H9 (cell line): Measurements from ENCODE around the gene LGALS7. TPM values are rescaled to one million over a fixed set of nuclear protein-coding genes. Genes with fewer than 3 reads are reported as not detected.

Experiments used
- DNase-seq: peaks from one replicate; pipeline ENCODE4 v3.0.0-alpha.2; 2017
- H2AFZ ChIP-seq: one replicate; pipeline ENCODE4 v1.6.1; 2013; ENCODE audit warnings: mild to moderate bottlenecking, low read length, control low read depth, moderate library complexity
- H2AK5ac ChIP-seq: 2 replicates; pipeline ENCODE4 v1.6.1; 2013; ENCODE audit warnings: low read length, control low read depth, mixed read lengths; ENCODE audit not compliant: insufficient read length
- H2BK120ac ChIP-seq: one replicate; pipeline ENCODE4 v1.6.1; 2013; ENCODE audit warnings: low read depth, mild to moderate bottlenecking, low read length, control low read depth, inconsistent platforms; ENCODE audit not compliant: poor library complexity, severe bottlenecking
- H2BK12ac ChIP-seq: 2 replicates; pipeline ENCODE4 v1.6.1; 2013; ENCODE audit warnings: low read length, control low read depth, mixed read lengths, low read depth; ENCODE audit not compliant: insufficient read length
- H2BK15ac ChIP-seq: 2 replicates; pipeline ENCODE4 v1.6.1; 2013; ENCODE audit warnings: low read depth, low read length, control low read depth
- H2BK20ac ChIP-seq: one replicate; pipeline ENCODE4 v1.6.1; 2013; ENCODE audit warnings: low read depth, mild to moderate bottlenecking, low read length, control low read depth, inconsistent platforms; ENCODE audit not compliant: poor library complexity, severe bottlenecking
- H2BK5ac ChIP-seq: 2 replicates; pipeline ENCODE4 v1.6.1; 2013; ENCODE audit warnings: low read length, control low read depth, mixed read lengths; ENCODE audit not compliant: insufficient read length
- H3K14ac ChIP-seq: 2 replicates; pipeline ENCODE4 v1.6.1; 2013; ENCODE audit warnings: low read length, control low read depth; ENCODE audit not compliant: insufficient read depth
- H3K18ac ChIP-seq: 2 replicates; pipeline ENCODE4 v1.6.1; 2013; ENCODE audit warnings: low read depth, mild to moderate bottlenecking, mixed read lengths, low read length, control low read depth; ENCODE audit not compliant: insufficient read length
- H3K23ac ChIP-seq: 2 replicates; pipeline ENCODE4 v1.6.1; 2013; ENCODE audit warnings: low read length, control low read depth, mixed read lengths, low read depth; ENCODE audit not compliant: insufficient read length
- H3K23me2 ChIP-seq: 2 replicates; pipeline ENCODE4 v1.6.1; 2013; ENCODE audit warnings: low read depth, mild to moderate bottlenecking, mixed read lengths, low read length, control low read depth; ENCODE audit not compliant: insufficient read length, poor library complexity, severe bottlenecking
- H3K27ac ChIP-seq: 2 replicates; pipeline ENCODE4 v1.5.1; 2013; ENCODE audit warnings: low read length, control low read depth, mixed read lengths, low read depth; ENCODE audit not compliant: insufficient read length
- H3K27me3 ChIP-seq: 2 replicates; pipeline ENCODE4 v1.6.1; 2013; ENCODE audit warnings: low read length, control low read depth, inconsistent platforms; ENCODE audit not compliant: insufficient read depth
- H3K4ac ChIP-seq: 2 replicates; pipeline ENCODE4 v1.6.1; 2013; ENCODE audit warnings: low read depth, mild to moderate bottlenecking, control low read depth, inconsistent platforms, low read length, moderate library complexity
- H3K4me1 ChIP-seq: 2 replicates; pipeline ENCODE4 v1.6.1; 2013; ENCODE audit warnings: low read length, control low read depth, inconsistent platforms; ENCODE audit not compliant: insufficient read depth
- H3K4me2 ChIP-seq: 2 replicates; pipeline ENCODE4 v1.6.1; 2013; ENCODE audit warnings: low read length, control low read depth, mixed read lengths; ENCODE audit not compliant: insufficient read length, insufficient read depth
- H3K56ac ChIP-seq: 2 replicates; pipeline ENCODE4 v1.6.1; 2013; ENCODE audit warnings: low read depth, mild to moderate bottlenecking, mixed read lengths, low read length, control low read depth; ENCODE audit not compliant: insufficient read length
- H3K79me1 ChIP-seq: 2 replicates; pipeline ENCODE4 v1.6.1; 2013; ENCODE audit warnings: low read depth, mild to moderate bottlenecking, moderate library complexity, low read length, control low read depth, inconsistent platforms; ENCODE audit not compliant: insufficient read depth, poor library complexity, severe bottlenecking
- H3K79me2 ChIP-seq: 2 replicates; pipeline ENCODE4 v1.6.1; 2013; ENCODE audit warnings: low read length, control low read depth, inconsistent platforms; ENCODE audit not compliant: insufficient read depth
- H3K9ac ChIP-seq: 2 replicates; pipeline ENCODE4 v1.6.1; 2013; ENCODE audit warnings: low read length, control low read depth, mixed read lengths; ENCODE audit not compliant: insufficient read length; ENCODE audit errors: extremely low read depth
- H3K9me3 ChIP-seq: one replicate; pipeline ENCODE4 v1.6.1; 2013; ENCODE audit warnings: low read depth, low read length, inconsistent platforms; ENCODE audit not compliant: control insufficient read depth
- H3T11ph ChIP-seq: one replicate; pipeline ENCODE4 v1.6.1; 2013; ENCODE audit warnings: mild to moderate bottlenecking, low read length, control low read depth, inconsistent platforms
- H4K20me1 ChIP-seq: one replicate; pipeline ENCODE4 v1.6.1; 2013; ENCODE audit not compliant: control insufficient read depth, insufficient read length, insufficient read depth
- H4K5ac ChIP-seq: 2 replicates; pipeline ENCODE4 v1.6.1; 2013; ENCODE audit warnings: low read depth, mild to moderate bottlenecking, mixed read lengths, low read length, control low read depth; ENCODE audit not compliant: insufficient read length
- H4K8ac ChIP-seq: replicated peaks from 2 replicates; pipeline ENCODE4 v1.6.1; 2013; ENCODE audit warnings: low read length, control low read depth, mixed read lengths, low read depth; ENCODE audit not compliant: insufficient read length
- H4K91ac ChIP-seq: 2 replicates; pipeline ENCODE4 v1.6.1; 2013; ENCODE audit warnings: low read depth, mild to moderate bottlenecking, moderate library complexity, mixed read lengths, low read length, control low read depth; ENCODE audit not compliant: insufficient read length
- H3K27ac Mint-ChIP-seq, 3 experiments: 2 replicates in 2 of 3; 3 replicates in 1 of 3; pipeline ENCODE4 v1.8.0; 2020 to 2021; ENCODE audit warnings: mixed read lengths in 3 of 3, mild to moderate bottlenecking in 1 of 3, moderate library complexity in 1 of 3
- H3K27me3 Mint-ChIP-seq: 2 replicates; pipeline ENCODE4 v1.8.0; 2021; ENCODE audit warnings: low read depth, mild to moderate bottlenecking, moderate library complexity, mixed read lengths
- H3K36me3 Mint-ChIP-seq, 3 experiments: 2 replicates in 2 of 3; 3 replicates in 1 of 3; pipeline ENCODE4 v1.8.0; 2020 to 2021; ENCODE audit warnings: low read depth in 3 of 3, mixed read lengths in 3 of 3; ENCODE audit not compliant: insufficient read depth in 1 of 3
- H3K4me1 Mint-ChIP-seq, 2 experiments: 2 replicates each; pipeline ENCODE4 v1.8.0; 2020; ENCODE audit warnings: mixed read lengths in 2 of 2
- H3K4me3 Mint-ChIP-seq, 2 experiments: 2 replicates in 1 of 2; 3 replicates in 1 of 2; pipeline ENCODE4 v1.8.0; 2020 to 2021; ENCODE audit warnings: mild to moderate bottlenecking in 2 of 2, mixed read lengths in 2 of 2, moderate library complexity in 1 of 2
- H3K9me3 Mint-ChIP-seq, 2 experiments: 2 replicates in 1 of 2; 3 replicates in 1 of 2; pipeline ENCODE4 v1.8.0; 2020; ENCODE audit warnings: mild to moderate bottlenecking in 2 of 2, mixed read lengths in 2 of 2, moderate library complexity in 1 of 2
- CTCF ChIP-seq: fragments of 200-600 bp; sonication (generic); conservative IDR thresholded peaks from 3 replicates; pipeline ENCODE4 v1.8.0; 2021; ENCODE audit warnings: antibody characterized with exemption, mild to moderate bottlenecking
- WGBS: extraction: QIAGEN DNeasy Blood & Tissue Kit; methylation state at CpG from one replicate; pipeline ENCODE4 v1.1.7; 2013; ENCODE audit warnings: missing lambda C conversion rate, low lambda C conversion rate, mixed read lengths; ENCODE audit not compliant: insufficient read length; ENCODE audit errors: extremely low coverage; 5-methylcytosine and 5-hydroxymethylcytosine counted together
- total RNA-seq: library from RNA; stranded (reverse); gene quantifications from 2 replicates; pipeline ENCODE4 v1.2.1, GENCODE V29; 2021

LGALS7 gene
- total RNA-seq, 1 experiment from 2014 or later: not detected

GRCh38 chr19:38780443-38780842 lies 7.1 kb upstream of the LGALS7 start:
- H3K4me3 Mint-ChIP-seq: no peak overlapping the region
- H2AK5ac ChIP-seq: no peak overlapping the region

More at GRCh38 chr19:38780443-38780842, 7.1 kb upstream of the LGALS7 start:
- H3K27ac Mint-ChIP-seq: no peak overlapping the region
- Histone ChIP-seq H3K27me3 (no peaks in the 10 kb centered on the region), H3K4me1 (no peaks in the 10 kb centered on the region), H3K9me3 (no peaks in the 10 kb centered on the region), H4K91ac (no peak overlapping the region), H4K20me1 (no peaks in the 10 kb centered on the region), H2BK15ac (no peak overlapping the region), H2AFZ (no peak overlapping the region), H3K56ac (no peak overlapping the region), H4K5ac (no peak overlapping the region), H3K9ac (no peak overlapping the region), H2BK20ac (no peak overlapping the region), H3K4ac (no peak overlapping the region), H3K23ac (no peak overlapping the region), H2BK5ac (no peak overlapping the region), H4K8ac (no peak overlapping the region), H2BK12ac (no peak overlapping the region), H3K18ac (no peak overlapping the region), H3T11ph (no peak overlapping the region), H3K4me2 (no peak overlapping the region), H2BK120ac (no peak overlapping the region), H3K79me2 (no peaks in the 10 kb centered on the region), H3K79me1 (no peaks in the 10 kb centered on the region), H3K27ac (no peak overlapping the region), H3K23me2 (peaks cover 2% of the 10 kb centered on the region), H3K14ac (no peak overlapping the region)
- peaks cover 24% of the 10 kb centered on the region for H3K27me3 Mint-ChIP-seq
- no peak for TF ChIP-seq CTCF
- no peak for DNase-seq
- no peaks in the 10 kb centered on the region for H3K36me3 Mint-ChIP-seq
- no peaks in the 10 kb centered on the region for H3K9me3 Mint-ChIP-seq
- no CpG with 5 or more reads among the region's 7 CpGs for WGBS
- H3K4me1 Mint-ChIP-seq: 0 out of 4 replicates have a peak, but pooled peaks cover 3 to 4% of the 10 kb centered on the region in 2 experiments
